ENCODE data around the gene APBA3. TPM values are rescaled to one million over a fixed set of nuclear protein-coding genes. Genes with fewer than 3 reads are reported as not detected.
A peak's percentile ranks its signal among the peaks of the same experiment; 100 is the strongest.

APBA3 gene
- total and polyA plus RNA-seq, 9 of the 15 experiments (the other 6 are each of a cell fraction or from before 2014, with no cell fraction given), result 0.10 to 29.5 (median 11.5) TPM

DNA sequence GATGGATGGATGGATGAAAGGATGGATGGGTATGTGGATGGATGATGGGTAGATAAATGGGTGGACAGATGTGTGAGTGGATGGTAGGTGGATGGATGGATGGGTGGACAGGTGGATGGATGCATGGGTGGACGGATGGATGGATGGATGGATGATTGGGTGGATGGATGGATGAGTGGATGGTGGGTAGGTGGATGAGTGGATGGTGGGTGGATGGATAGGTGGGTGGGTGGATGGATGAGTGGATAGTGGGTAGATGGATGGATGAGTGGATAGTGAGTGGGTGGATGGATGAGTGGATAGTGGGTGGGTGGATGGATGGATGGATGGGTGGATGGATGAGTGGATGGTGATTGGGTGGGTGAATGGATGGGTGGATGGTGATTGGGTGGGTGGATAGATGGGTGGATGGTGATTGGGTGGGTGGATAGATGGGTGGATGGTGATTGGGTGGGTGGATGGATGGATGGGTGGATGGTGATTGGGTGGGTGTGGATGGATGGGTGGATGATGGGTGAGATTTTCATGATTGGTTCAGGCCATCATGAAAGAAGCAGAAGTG lies 15.1 kb upstream of the APBA3 start (continued):
- TF ChIP-seq, protein P1, sequence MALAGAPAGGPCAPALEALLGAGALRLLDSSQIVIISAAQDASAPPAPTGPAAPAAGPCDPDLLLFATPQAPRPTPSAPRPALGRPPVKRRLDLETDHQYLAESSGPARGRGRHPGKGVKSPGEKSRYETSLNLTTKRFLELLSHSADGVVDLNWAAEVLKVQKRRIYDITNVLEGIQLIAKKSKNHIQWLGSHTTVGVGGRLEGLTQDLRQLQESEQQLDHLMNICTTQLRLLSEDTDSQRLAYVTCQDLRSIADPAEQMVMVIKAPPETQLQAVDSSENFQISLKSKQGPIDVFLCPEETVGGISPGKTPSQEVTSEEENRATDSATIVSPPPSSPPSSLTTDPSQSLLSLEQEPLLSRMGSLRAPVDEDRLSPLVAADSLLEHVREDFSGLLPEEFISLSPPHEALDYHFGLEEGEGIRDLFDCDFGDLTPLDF (CRISPR knock-in tag; IDR thresholded peaks at IDR 0.05), result no peak
- TF ChIP-seq EGR1 (conservative IDR thresholded peaks at IDR 0.05), result peak; percentile 84
- TF ChIP-seq, protein P2, sequence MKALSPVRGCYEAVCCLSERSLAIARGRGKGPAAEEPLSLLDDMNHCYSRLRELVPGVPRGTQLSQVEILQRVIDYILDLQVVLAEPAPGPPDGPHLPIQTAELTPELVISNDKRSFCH (CRISPR knock-in tag; IDR thresholded peaks at IDR 0.05), result no peak
- TF ChIP-seq, protein P2 (tag; IDR thresholded peaks at IDR 0.05), result no peak
- TF ChIP-seq ZNF766 (CRISPR knock-in tag; conservative IDR thresholded peaks at IDR 0.05), result no peak
- TF ChIP-seq STAT5B (CRISPR knock-in tag; IDR thresholded peaks at IDR 0.05), result no peak
- TF ChIP-seq SUPT5H (IDR thresholded peaks at IDR 0.05), result peak; percentile 58
- TF ChIP-seq, protein P3, sequence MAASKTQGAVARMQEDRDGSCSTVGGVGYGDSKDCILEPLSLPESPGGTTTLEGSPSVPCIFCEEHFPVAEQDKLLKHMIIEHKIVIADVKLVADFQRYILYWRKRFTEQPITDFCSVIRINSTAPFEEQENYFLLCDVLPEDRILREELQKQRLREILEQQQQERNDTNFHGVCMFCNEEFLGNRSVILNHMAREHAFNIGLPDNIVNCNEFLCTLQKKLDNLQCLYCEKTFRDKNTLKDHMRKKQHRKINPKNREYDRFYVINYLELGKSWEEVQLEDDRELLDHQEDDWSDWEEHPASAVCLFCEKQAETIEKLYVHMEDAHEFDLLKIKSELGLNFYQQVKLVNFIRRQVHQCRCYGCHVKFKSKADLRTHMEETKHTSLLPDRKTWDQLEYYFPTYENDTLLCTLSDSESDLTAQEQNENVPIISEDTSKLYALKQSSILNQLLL (CRISPR knock-in tag; IDR thresholded peaks at IDR 0.05; ENCODE audit: borderline replicate concordance), result no peak
- no peak for TF ChIP-seq GABPB2 (CRISPR knock-in tag; conservative IDR thresholded peaks at IDR 0.05)
- TF ChIP-seq, protein P4, sequence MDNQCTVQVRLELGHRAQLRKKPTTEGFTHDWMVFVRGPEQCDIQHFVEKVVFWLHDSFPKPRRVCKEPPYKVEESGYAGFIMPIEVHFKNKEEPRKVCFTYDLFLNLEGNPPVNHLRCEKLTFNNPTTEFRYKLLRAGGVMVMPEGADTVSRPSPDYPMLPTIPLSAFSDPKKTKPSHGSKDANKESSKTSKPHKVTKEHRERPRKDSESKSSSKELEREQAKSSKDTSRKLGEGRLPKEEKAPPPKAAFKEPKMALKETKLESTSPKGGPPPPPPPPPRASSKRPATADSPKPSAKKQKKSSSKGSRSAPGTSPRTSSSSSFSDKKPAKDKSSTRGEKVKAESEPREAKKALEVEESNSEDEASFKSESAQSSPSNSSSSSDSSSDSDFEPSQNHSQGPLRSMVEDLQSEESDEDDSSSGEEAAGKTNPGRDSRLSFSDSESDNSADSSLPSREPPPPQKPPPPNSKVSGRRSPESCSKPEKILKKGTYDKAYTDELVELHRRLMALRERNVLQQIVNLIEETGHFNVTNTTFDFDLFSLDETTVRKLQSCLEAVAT (IDR thresholded peaks at IDR 0.05), result peak in 1 of 2 experiments; percentile 58; a peak in 1 of 4 replicates
- TF ChIP-seq TGIF2 (CRISPR knock-in tag; IDR thresholded peaks at IDR 0.05), result no peak
- TF ChIP-seq ZNF696 (CRISPR knock-in tag; conservative IDR thresholded peaks at IDR 0.05), result no peak
